ENCODE results near the gene THRSP. TPM values are rescaled to one million over a fixed set of nuclear protein-coding genes. Genes with fewer than 3 reads are reported as not detected.

The THRSP gene
- total and polyA plus RNA-seq, 10 of the 15 experiments (the other 5 are each of a cell fraction or from before 2014, with no cell fraction given): 0.18 TPM; not detected in 9

GRCh38 chr11:78094250-78094649 is 30.6 kb downstream of the THRSP start (continued):
- 0 out of 2 replicates have a peak, but pooled peaks have one; percentile 17 for TF ChIP-seq ZNF687 (IDR thresholded peaks at IDR 0.05)
- no peak for TF ChIP-seq ESRRA (IDR thresholded peaks at IDR 0.05; ENCODE audit: low read length)
- no peak for TF ChIP-seq BHLHE40 (IDR thresholded peaks at IDR 0.05; ENCODE audit: borderline replicate concordance in 1 of 2, low read depth in 2 of 2, low read length in 1 of 2)
- 0 out of 2 replicates have a peak, but pooled peaks have one; percentile 38 for TF ChIP-seq CREB1 (IDR thresholded peaks at IDR 0.05; ENCODE audit: low read depth)
- no peak for TF ChIP-seq SRF (IDR thresholded peaks at IDR 0.05; ENCODE audit: low read depth in 2 of 2, low read length in 2 of 2)
- no peak for TF ChIP-seq ZNF217 (IDR thresholded peaks at IDR 0.05)
- TF ChIP-seq RUNX3 (IDR thresholded peaks at IDR 0.05; ENCODE audit: low read length): peak; percentile 13; the same call in 1 of the 2 replicates
- peak; percentile 68 for TF ChIP-seq PKNOX1 (IDR thresholded peaks at IDR 0.05)
- peak; percentile 69; the same call in 1 of the 2 replicates for TF ChIP-seq MTA2 (IDR thresholded peaks at IDR 0.05; ENCODE audit: low read depth)
- TF ChIP-seq NR2F1 (conservative IDR thresholded peaks at IDR 0.05): peak; percentile 64

All from GM12878 (cell line).